Nephron (organoid): ENCODE data around the gene TRPM6.

ENCODE experiments used
- H3K27ac Mint-ChIP-seq, 3 experiments: 2 replicates each; pipeline ENCODE4 v1.8.0; 2020; ENCODE audit warnings: mixed read lengths in 3 of 3, mild to moderate bottlenecking in 2 of 3, moderate library complexity in 1 of 3
- H3K27me3 Mint-ChIP-seq: 2 replicates; pipeline ENCODE4 v1.8.0; 2021; ENCODE audit warnings: low read depth, mild to moderate bottlenecking, moderate library complexity, mixed read lengths
- H3K36me3 Mint-ChIP-seq: 2 replicates; pipeline ENCODE4 v1.8.0; 2020; ENCODE audit warnings: low read depth, mixed read lengths
- H3K4me1 Mint-ChIP-seq: 2 replicates; pipeline ENCODE4 v1.8.0; 2020; ENCODE audit warnings: mixed read lengths
- H3K4me3 Mint-ChIP-seq, 3 experiments: 2 replicates each; pipeline ENCODE4 v1.8.0; 2020; ENCODE audit warnings: mild to moderate bottlenecking in 3 of 3, mixed read lengths in 3 of 3, moderate library complexity in 2 of 3
- H3K9me3 Mint-ChIP-seq: 2 replicates; pipeline ENCODE4 v1.8.0; 2020; ENCODE audit warnings: mixed read lengths
- CTCF ChIP-seq, 3 experiments: fragments of 200-600 bp; sonication (generic); IDR thresholded peaks; one replicate each; pipeline ENCODE4 v1.5.0; 2021; ENCODE audit warnings: antibody characterized with exemption in 3 of 3; ENCODE audit not compliant: unreplicated experiment in 3 of 3

Gene TRPM6

GRCh38 chr9:74887041-74887980 is at the start of gene TRPM6:
Gene TRPM6 (minus strand): TSS chr9:74887921. CDS start chr9:74887856, 65 bp downstream.
- Mint-ChIP-seq H3K9me3 (no peaks in the 10 kb centered on the region), H3K27me3 (peaks cover 39% of the 10 kb centered on the region), H3K27ac (no peak within 1 kb of the TSS), H3K4me3 (peak within 1 kb of the TSS; percentile 89 to 97 (median 92)), H3K36me3 (no peaks in the 10 kb centered on the region), H3K4me1 (no peaks in the 10 kb centered on the region)
- TF ChIP-seq CTCF (IDR thresholded peaks at IDR 0.05; ENCODE audit: unreplicated experiment in 3 of 3), result no peak

GRCh38 chr9:74935008-74935407 is 47.3 kb upstream of the TRPM6 start:
- H3K9me3 Mint-ChIP-seq, result peaks cover 12% of the 10 kb centered on the region
- H3K36me3 Mint-ChIP-seq, result no peaks in the 10 kb centered on the region
- no peaks in the 10 kb centered on the region for H3K4me1 Mint-ChIP-seq
- H3K4me3 Mint-ChIP-seq, result no peak overlapping the region
- no peak overlapping the region for H3K27ac Mint-ChIP-seq
- TF ChIP-seq CTCF (IDR thresholded peaks at IDR 0.05; ENCODE audit: unreplicated experiment in 3 of 3), result no peak
- H3K27me3 Mint-ChIP-seq, result no peaks in the 10 kb centered on the region

GRCh38 chr9:74921737-74922136 is 34.0 kb upstream of the TRPM6 start:
- no peak overlapping the region for H3K4me3 Mint-ChIP-seq
- peaks cover 4% of the 10 kb centered on the region for H3K27me3 Mint-ChIP-seq
- H3K36me3 Mint-ChIP-seq, result no peaks in the 10 kb centered on the region
- no peak for TF ChIP-seq CTCF (IDR thresholded peaks at IDR 0.05; ENCODE audit: unreplicated experiment in 3 of 3)
- H3K27ac Mint-ChIP-seq, result no peak overlapping the region
- H3K9me3 Mint-ChIP-seq, result no peaks in the 10 kb centered on the region
- H3K4me1 Mint-ChIP-seq, result no peaks in the 10 kb centered on the region

GRCh38 chr9:74920944-74921626 is 33.4 kb upstream of the TRPM6 start:
- Mint-ChIP-seq H3K36me3 (no peaks in the 10 kb centered on the region), H3K27ac (no peak overlapping the region), H3K4me1 (no peaks in the 10 kb centered on the region), H3K27me3 (peaks cover 4% of the 10 kb centered on the region), H3K4me3 (no peak overlapping the region), H3K9me3 (no peaks in the 10 kb centered on the region)
- no peak for TF ChIP-seq CTCF (IDR thresholded peaks at IDR 0.05; ENCODE audit: unreplicated experiment in 3 of 3)

GRCh38 chr9:74910036-74910435 is 22.3 kb upstream of the TRPM6 start:
- Mint-ChIP-seq H3K4me3 (no peak overlapping the region), H3K9me3 (peaks cover 2% of the 10 kb centered on the region), H3K27ac (no peak overlapping the region), H3K4me1 (no peaks in the 10 kb centered on the region), H3K36me3 (no peaks in the 10 kb centered on the region), H3K27me3 (no peaks in the 10 kb centered on the region)
- no peak for TF ChIP-seq CTCF (IDR thresholded peaks at IDR 0.05; ENCODE audit: unreplicated experiment in 3 of 3)
